Uterus (tissue), 4 donors: ENCODE measurements around the gene SLC4A1. TPM values are rescaled to one million over a fixed set of nuclear protein-coding genes. Genes with fewer than 3 reads are reported as not detected.

ENCODE experiments used
- DNase-seq, 2 donors: peaks; one replicate each; pipeline ENCODE4 v3.0.0-alpha.2; 2019 to 2020
- H3K27ac ChIP-seq, 2 donors: fragments of 200-600 bp; sonication (generic); 1 replicate in 1 of 2; 2 replicates in 1 of 2; pipeline ENCODE4 v1.5.1; 2016 to 2018
- H3K27me3 ChIP-seq, 2 donors: fragments of 200-600 bp; sonication (generic); one replicate each; pipeline ENCODE4 v1.5.1; 2018 to 2019; ENCODE audit warnings: control low read depth in 1 of 2
- H3K36me3 ChIP-seq, 2 donors: fragments of 200-600 bp; sonication (generic); one replicate each; pipeline ENCODE4 v1.5.1; 2019; ENCODE audit warnings: control low read depth in 1 of 2
- H3K4me1 ChIP-seq, 2 donors: fragments of 200-600 bp; sonication (generic); one replicate each; pipeline ENCODE4 v1.5.1; 2018 to 2019; ENCODE audit warnings: control low read depth in 1 of 2
- H3K4me3 ChIP-seq, 2 donors: fragments of 200-600 bp; sonication (generic); 1 replicate in 1 of 2; 2 replicates in 1 of 2; pipeline ENCODE4 v1.5.1; 2018 to 2019; ENCODE audit warnings: mild to moderate bottlenecking in 1 of 2
- H3K9me3 ChIP-seq, 2 donors: fragments of 200-600 bp; sonication (generic); one replicate each; pipeline ENCODE4 v1.5.1; 2019; ENCODE audit warnings: control low read depth in 1 of 2
- CTCF ChIP-seq, 4 experiments: fragments of 200-600 bp in 2 of 4; fragments of 450-650 bp in 2 of 4; sonication (generic) in 2 of 4; IDR thresholded peaks; one replicate each; pipeline ENCODE4 v1.5.1; 2016 to 2019; ENCODE audit warnings: antibody characterized with exemption in 4 of 4, mild to moderate bottlenecking in 2 of 4, moderate library complexity in 1 of 4
- POLR2A ChIP-seq, 2 donors: fragments of 450-650 bp; IDR thresholded peaks; one replicate each; pipeline ENCODE4 v1.6.1; 2016; ENCODE audit warnings: antibody characterized with exemption in 2 of 2, mild to moderate bottlenecking in 1 of 2, moderate library complexity in 1 of 2
- intact Hi-C: fragments of 100-400 bp; cut with DNase I; formaldehyde crosslinking; loops from one replicate; pipeline ENCODE4 v1.15.1; 2023; ENCODE audit warnings: low total_unique reads
- total RNA-seq, 4 donors: library from RNA; depleted of rRNA in 3 of 4; stranded (reverse); fragments of >200 nt in 3 of 4; gene quantifications; one replicate each; pipeline versions ENCODE4 v1.1.0 to v1.2.4, GENCODE V29; 2014 to 2023
- donor health status: DM: yes; HTN: yes; CAD: no.

SLC4A1 gene
- total RNA-seq, 4 donors from 2014 or later, result 8.4 TPM; not detected in 3

DNA sequence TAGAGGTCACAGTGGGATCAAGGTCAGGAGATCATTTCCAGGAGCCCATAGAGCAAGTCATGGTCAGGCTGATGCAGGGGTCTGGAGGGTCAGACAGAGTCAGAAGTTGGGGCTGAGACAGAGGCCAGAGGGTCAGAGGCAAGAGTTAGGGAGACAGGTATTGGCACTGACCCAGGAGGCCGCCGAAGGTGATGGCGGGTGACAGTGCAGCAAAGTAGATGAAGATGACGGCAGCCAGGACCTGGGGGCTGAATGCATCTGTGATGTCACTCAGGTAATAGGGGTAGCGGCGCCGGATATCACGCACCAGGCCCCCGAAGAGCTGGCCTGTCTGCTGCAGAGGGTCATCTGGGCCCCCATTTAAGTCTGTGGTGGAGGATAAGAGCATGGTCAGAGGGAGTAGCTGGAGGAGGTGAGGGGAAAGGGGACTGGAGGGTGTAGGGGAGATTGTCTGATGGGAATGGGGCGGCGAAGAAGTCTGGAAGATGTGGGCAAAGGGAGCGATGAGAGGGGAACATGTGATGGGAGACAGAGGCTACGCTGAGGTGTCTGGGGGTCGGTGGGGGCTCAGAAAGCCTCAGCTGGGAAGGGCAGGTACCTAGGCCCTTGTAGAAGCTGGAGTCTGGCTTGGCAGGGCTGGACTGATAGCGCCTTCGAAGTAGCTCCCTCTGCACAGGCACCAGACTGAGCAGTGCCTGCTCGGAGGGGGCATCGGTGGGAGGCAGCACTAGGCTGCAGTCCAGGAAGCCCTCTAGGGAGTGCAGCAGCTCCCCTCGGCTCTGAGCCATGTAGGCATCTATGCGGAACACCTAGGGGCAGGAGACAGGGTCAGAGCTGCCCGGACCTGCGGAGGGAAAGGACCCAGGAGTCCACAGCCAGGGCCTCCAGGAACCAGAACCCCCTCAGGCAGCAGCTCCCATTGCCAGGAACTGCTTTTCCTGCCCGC is 9.8 kb downstream of the SLC4A1 start:
- no peak for DNase-seq
- no peak overlapping the region for H3K27ac ChIP-seq
- TF ChIP-seq CTCF (IDR thresholded peaks at IDR 0.05) (no peak), POLR2A (IDR thresholded peaks at IDR 0.05) (no peak)
- H3K36me3 ChIP-seq, result no peaks in the 10 kb centered on the region
- H3K4me3 ChIP-seq, result no peak overlapping the region
- H3K4me1 ChIP-seq, result no peaks in the 10 kb centered on the region
- H3K27me3 ChIP-seq, result no peaks in the 10 kb centered on the region
- no peaks in the 10 kb centered on the region for H3K9me3 ChIP-seq
- intact Hi-C loops, result no loop called here

DNA sequence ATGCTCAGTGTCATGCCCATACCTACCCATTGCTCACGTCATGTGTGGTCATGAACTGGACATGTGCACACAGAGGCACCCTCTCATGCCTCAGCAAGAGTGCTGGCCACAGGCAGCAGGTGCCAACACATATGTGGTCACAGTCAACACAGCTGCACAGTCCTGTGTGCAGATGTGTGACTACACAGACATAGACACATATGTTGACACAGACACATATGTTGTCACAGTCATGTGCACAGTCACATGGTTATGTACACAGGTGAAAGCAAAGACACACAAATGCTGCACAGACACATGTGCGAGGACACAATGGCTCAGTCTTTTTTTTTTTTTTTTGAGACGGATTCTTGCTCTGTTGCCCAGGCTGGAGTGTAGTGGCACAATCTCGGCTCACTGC is 11.3 kb downstream of the SLC4A1 start:
- Histone ChIP-seq H3K4me1 (no peaks in the 10 kb centered on the region), H3K9me3 (no peaks in the 10 kb centered on the region), H3K4me3 (no peak overlapping the region), H3K27me3 (no peaks in the 10 kb centered on the region), H3K27ac (no peak overlapping the region), H3K36me3 (no peaks in the 10 kb centered on the region)
- TF ChIP-seq CTCF (IDR thresholded peaks at IDR 0.05) (no peak), POLR2A (IDR thresholded peaks at IDR 0.05) (no peak)
- intact Hi-C loops, result no loop called here
- no peak for DNase-seq

DNA sequence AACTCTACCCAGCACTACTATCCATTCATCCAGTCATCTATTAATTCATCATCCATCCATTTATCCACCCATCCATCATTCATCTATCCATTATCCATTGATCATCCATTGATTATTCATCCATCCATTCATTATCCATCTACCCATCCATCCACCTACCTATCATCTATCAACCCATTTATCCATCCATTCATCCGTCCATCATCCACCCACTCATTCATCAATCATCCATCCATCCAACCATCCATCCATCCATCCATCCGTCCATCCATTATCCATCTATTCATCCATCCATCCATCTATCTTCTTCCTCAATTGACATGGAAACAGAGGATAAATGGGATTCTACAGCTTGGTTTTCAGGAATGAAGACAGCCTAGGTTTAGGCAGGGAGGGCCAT is 12.0 kb downstream of the SLC4A1 start:
- Histone ChIP-seq H3K36me3 (no peaks in the 10 kb centered on the region), H3K9me3 (no peaks in the 10 kb centered on the region), H3K27me3 (no peaks in the 10 kb centered on the region), H3K4me1 (no peaks in the 10 kb centered on the region), H3K27ac (no peak overlapping the region), H3K4me3 (no peak overlapping the region)
- intact Hi-C loops, result no loop called here
- TF ChIP-seq POLR2A (IDR thresholded peaks at IDR 0.05) (no peak), CTCF (IDR thresholded peaks at IDR 0.05) (no peak)
- no peak for DNase-seq

- H3K36me3 ChIP-seq, result no peaks in the 10 kb centered on the region
- no peaks in the 10 kb centered on the region for H3K9me3 ChIP-seq
- DNase-seq, result no peak
- TF ChIP-seq CTCF (IDR thresholded peaks at IDR 0.05) (no peak), POLR2A (IDR thresholded peaks at IDR 0.05) (no peak)
- H3K4me1 ChIP-seq, result no peaks in the 10 kb centered on the region
- intact Hi-C loops, result no loop called here
- no peak overlapping the region for H3K27ac ChIP-seq
- H3K27me3 ChIP-seq, result no peaks in the 10 kb centered on the region
- no peak overlapping the region for H3K4me3 ChIP-seq
These were observed 13.4 kb downstream of the SLC4A1 start for GRCh38 chr17:44254361-44255095.

GRCh38 chr17:44253006-44253405 is 14.9 kb downstream of the SLC4A1 start:
- Histone ChIP-seq H3K9me3 (no peaks in the 10 kb centered on the region), H3K27ac (no peak overlapping the region), H3K4me3 (no peak overlapping the region), H3K36me3 (no peaks in the 10 kb centered on the region), H3K27me3 (no peaks in the 10 kb centered on the region), H3K4me1 (peaks cover 0 to 2% of the 10 kb centered on the region in 2 donors)
- intact Hi-C loops, result no loop called here
- no peak for DNase-seq
- no peak for TF ChIP-seq CTCF (IDR thresholded peaks at IDR 0.05)
- TF ChIP-seq POLR2A (IDR thresholded peaks at IDR 0.05), result no peak
